Measurements from ENCODE around the gene OTUD6A. TPM values are rescaled to one million over a fixed set of nuclear protein-coding genes. Genes with fewer than 3 reads are reported as not detected.

The OTUD6A gene
- total and polyA plus RNA-seq, 7 donors = not detected

GRCh38 chrX:70066646-70067045 lies 4.4 kb downstream of the OTUD6A start:
- no peak for DNase-seq
- no peak overlapping the region for H3K27ac ChIP-seq
- TF ChIP-seq EP300 (IDR thresholded peaks at IDR 0.05) (no peak), POLR2AphosphoS5 (IDR thresholded peaks at IDR 0.05) (no peak), CTCF (IDR thresholded peaks at IDR 0.05) (no peak), POLR2A (IDR thresholded peaks at IDR 0.05) (no peak)
- no peak overlapping the region for H3K4me3 ChIP-seq
- no peaks in the 10 kb centered on the region for H3K36me3 ChIP-seq
- no peaks in the 10 kb centered on the region for H3K4me1 ChIP-seq
- no peaks in the 10 kb centered on the region for H3K27me3 ChIP-seq
- H3K9me3 ChIP-seq = no peaks in the 10 kb centered on the region
- intact Hi-C loops (cut with DNase I) = no loop called here
- 91 to 93% methylated on average over 7 of the region's 7 CpGs for WGBS, 2 donors

DNA sequence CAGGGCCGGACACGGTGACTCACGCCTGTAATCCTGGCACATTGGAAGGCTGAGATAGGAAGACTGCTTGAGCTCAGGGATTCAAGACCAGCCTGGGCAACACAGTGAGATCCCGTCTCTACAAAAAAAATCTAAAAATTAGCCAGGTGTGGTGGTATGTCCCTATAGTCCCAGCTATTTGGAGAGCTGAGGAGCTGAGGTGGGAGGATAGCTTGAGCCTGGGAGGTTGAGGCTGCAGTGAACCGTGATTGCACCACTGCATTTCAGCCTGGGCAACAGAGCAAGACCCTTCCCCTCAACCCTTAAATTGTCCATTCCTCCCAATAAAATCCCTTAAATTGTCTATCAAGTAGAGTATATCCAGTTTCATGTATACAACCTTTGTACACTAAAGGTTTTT lies 17.0 kb downstream of the OTUD6A start:
- WGBS, 2 donors = 87 to 92% methylated on average over 5 of the region's 5 CpGs
- H3K36me3 ChIP-seq = no peaks in the 10 kb centered on the region
- no peaks in the 10 kb centered on the region for H3K9me3 ChIP-seq
- intact Hi-C loops (cut with DNase I) = no loop called here
- H3K4me1 ChIP-seq = no peaks in the 10 kb centered on the region
- TF ChIP-seq CTCF (IDR thresholded peaks at IDR 0.05) = no peak
- TF ChIP-seq POLR2A (IDR thresholded peaks at IDR 0.05) = no peak
- no peak for TF ChIP-seq EP300 (IDR thresholded peaks at IDR 0.05)
- TF ChIP-seq POLR2AphosphoS5 (IDR thresholded peaks at IDR 0.05) = no peak
- H3K27ac ChIP-seq = no peak overlapping the region
- no peak for DNase-seq
- no peak overlapping the region for H3K4me3 ChIP-seq
- no peaks in the 10 kb centered on the region for H3K27me3 ChIP-seq

DNA sequence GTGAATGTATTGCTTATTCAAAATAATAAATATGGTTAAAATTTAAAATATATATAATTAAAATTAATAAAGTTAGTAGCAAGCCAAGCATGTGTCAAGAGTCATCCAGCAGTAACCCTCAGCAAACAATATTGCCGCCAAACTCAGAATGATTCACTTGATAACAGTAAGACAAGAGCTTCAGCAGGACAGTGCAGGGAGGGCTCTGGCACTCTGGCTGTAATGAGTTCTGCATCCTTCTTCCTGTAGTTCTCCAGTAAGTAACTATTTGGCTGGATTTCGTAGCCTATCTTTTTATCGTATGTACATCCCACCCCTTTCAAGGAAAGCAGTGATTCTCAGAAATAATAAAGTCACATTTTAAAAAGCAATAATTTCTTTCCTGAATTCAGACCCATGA lies 17.6 kb downstream of the OTUD6A start:
- intact Hi-C loops (cut with DNase I) = no loop called here
- Histone ChIP-seq H3K4me3 (no peak overlapping the region), H3K4me1 (no peaks in the 10 kb centered on the region), H3K27ac (no peak overlapping the region), H3K36me3 (no peaks in the 10 kb centered on the region), H3K27me3 (no peaks in the 10 kb centered on the region), H3K9me3 (no peaks in the 10 kb centered on the region)
- TF ChIP-seq POLR2AphosphoS5 (IDR thresholded peaks at IDR 0.05) (no peak), CTCF (IDR thresholded peaks at IDR 0.05) (no peak), POLR2A (IDR thresholded peaks at IDR 0.05) (no peak), EP300 (IDR thresholded peaks at IDR 0.05) (no peak)
- 80 to 86% methylated on average over 3 of the region's 3 CpGs for WGBS, 2 donors
- no peak for DNase-seq

DNA sequence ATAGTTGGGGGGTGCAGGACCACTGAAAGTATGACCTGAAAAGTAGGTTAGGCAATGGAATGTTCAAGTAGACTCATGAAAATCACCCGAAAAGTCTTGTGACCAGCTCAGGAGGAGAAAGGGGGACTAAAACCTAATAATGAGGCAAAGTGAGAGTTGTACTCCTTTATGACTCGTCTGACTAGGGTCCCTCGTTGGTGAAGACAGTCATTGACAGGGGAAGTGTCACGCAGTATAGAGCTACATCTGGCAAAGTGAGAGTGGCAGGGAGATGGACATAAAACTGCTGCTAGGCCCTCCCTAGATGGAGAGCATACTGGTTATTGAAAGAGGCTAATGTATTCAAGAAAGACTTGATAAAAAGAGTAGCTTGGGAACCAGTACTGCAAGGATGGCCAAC lies 20.5 kb downstream of the OTUD6A start:
- intact Hi-C loops (cut with DNase I) = no loop called here
- TF ChIP-seq EP300 (IDR thresholded peaks at IDR 0.05) = no peak
- no peak for TF ChIP-seq POLR2AphosphoS5 (IDR thresholded peaks at IDR 0.05)
- no peak for TF ChIP-seq CTCF (IDR thresholded peaks at IDR 0.05)
- TF ChIP-seq POLR2A (IDR thresholded peaks at IDR 0.05) = no peak
- 63 to 77% methylated on average over 4 of the region's 4 CpGs for WGBS, 2 donors

GRCh38 chrX:70084592-70085240 lies 22.5 kb downstream of the OTUD6A start:
- WGBS, 2 donors = 75 to 79% methylated on average over 5 of the region's 5 CpGs
- TF ChIP-seq POLR2A (IDR thresholded peaks at IDR 0.05) = no peak
- TF ChIP-seq POLR2AphosphoS5 (IDR thresholded peaks at IDR 0.05) = no peak
- no peak for TF ChIP-seq CTCF (IDR thresholded peaks at IDR 0.05)
- H3K27me3 ChIP-seq = no peaks in the 10 kb centered on the region
- H3K27ac ChIP-seq = no peak overlapping the region
- no peak overlapping the region for H3K4me3 ChIP-seq
- H3K9me3 ChIP-seq = no peaks in the 10 kb centered on the region
- intact Hi-C loops (cut with DNase I) = no loop called here
- peaks cover 0 to 11% (median 3%) of the 10 kb centered on the region in 4 donors for H3K4me1 ChIP-seq
- no peak for DNase-seq
- H3K36me3 ChIP-seq = no peaks in the 10 kb centered on the region

More for the DNA sequence above, 20.5 kb downstream of the OTUD6A start:
- no peaks in the 10 kb centered on the region for H3K36me3 ChIP-seq
- H3K27me3 ChIP-seq = no peaks in the 10 kb centered on the region
- no peaks in the 10 kb centered on the region for H3K9me3 ChIP-seq
- no peak overlapping the region for H3K27ac ChIP-seq
- H3K4me3 ChIP-seq = no peak overlapping the region
- H3K4me1 ChIP-seq = peaks cover 0 to 3% (median 0%) of the 10 kb centered on the region in 4 donors
- DNase-seq = no peak
